HEK293 (cell line): ENCODE results near the gene GID8.

Experiments
- CTCF ChIP-seq: fragments of 450-650 bp; formaldehyde crosslinking; IDR thresholded peaks from 2 replicates; pipeline ENCODE4 v1.5.1; 2016; ENCODE audit warnings: missing biosample characterization, missing genetic modification characterization
- HOXA7 ChIP-seq: sonication (generic); formaldehyde crosslinking; IDR thresholded peaks from 2 replicates; pipeline ENCODE4 v1.8.1; 2022; ENCODE audit warnings: missing genetic modification reagents, borderline replicate concordance
- PBX3 ChIP-seq: sonication (generic); formaldehyde crosslinking; IDR thresholded peaks from 2 replicates; pipeline ENCODE4 v1.8.1; 2022; ENCODE audit warnings: mild to moderate bottlenecking, moderate library complexity, missing genetic modification reagents
- REST ChIP-seq: fragments of 450-650 bp; formaldehyde crosslinking; IDR thresholded peaks from 2 replicates; pipeline ENCODE4 v1.5.1; 2016; ENCODE audit warnings: missing biosample characterization, missing genetic modification characterization
- SP7 ChIP-seq: fragments of 450-650 bp; formaldehyde crosslinking; IDR thresholded peaks from 2 replicates; pipeline ENCODE4 v1.5.1; 2016; ENCODE audit warnings: missing biosample characterization, missing genetic modification characterization
- ZNF513 ChIP-seq: fragments of 450-650 bp; IDR thresholded peaks from 2 replicates; pipeline ENCODE4 v1.5.1; 2018; ENCODE audit warnings: missing biosample characterization, missing genetic modification characterization
- ZNF530 ChIP-seq: fragments of 450-650 bp; formaldehyde crosslinking; IDR thresholded peaks from 2 replicates; pipeline ENCODE4 v1.5.1; 2016; ENCODE audit warnings: low read depth, missing biosample characterization, missing genetic modification characterization
- ZNF747 ChIP-seq: fragments of 450-650 bp; formaldehyde crosslinking; IDR thresholded peaks from 2 replicates; pipeline ENCODE4 v1.5.1; 2016; ENCODE audit warnings: missing biosample characterization, missing genetic modification characterization
- ZXDB ChIP-seq: fragments of 450-650 bp; formaldehyde crosslinking; IDR thresholded peaks from 2 replicates; pipeline ENCODE4 v1.5.1; 2016; ENCODE audit warnings: missing biosample characterization, missing genetic modification characterization

GRCh38 chr20:62935968-62936585 is 1.9 kb upstream of the GID8 start:
- TF ChIP-seq REST (tag by site-specific recombination) = no peak
- TF ChIP-seq HOXA7 (CRISPR knock-in tag) = no peak
- TF ChIP-seq ZNF513 = no peak
- TF ChIP-seq ZNF530 = no peak
- no peak for TF ChIP-seq CTCF (tag by site-specific recombination)
- TF ChIP-seq ZXDB = no peak
- TF ChIP-seq PBX3 (CRISPR knock-in tag) = no peak
- TF ChIP-seq SP7 (tag by site-specific recombination) = no peak
- TF ChIP-seq ZNF747 (tag by site-specific recombination) = no peak
